Posterior cingulate gyrus (tissue), 11 donors: ENCODE results near the gene CMC1.

Experiments used
- DNase-seq, 10 donors: peaks; one replicate each; pipeline versions ENCODE4 v3.0.0 to v3.0.0-alpha.2; 2020 to 2021; ENCODE audit warnings: mixed read lengths in 3 of 10
- intact Hi-C: fragments of 100-400 bp; cut with DNase I; formaldehyde crosslinking; loops from one replicate; pipeline ENCODE4 v1.15.1; 2023

The CMC1 gene

DNA sequence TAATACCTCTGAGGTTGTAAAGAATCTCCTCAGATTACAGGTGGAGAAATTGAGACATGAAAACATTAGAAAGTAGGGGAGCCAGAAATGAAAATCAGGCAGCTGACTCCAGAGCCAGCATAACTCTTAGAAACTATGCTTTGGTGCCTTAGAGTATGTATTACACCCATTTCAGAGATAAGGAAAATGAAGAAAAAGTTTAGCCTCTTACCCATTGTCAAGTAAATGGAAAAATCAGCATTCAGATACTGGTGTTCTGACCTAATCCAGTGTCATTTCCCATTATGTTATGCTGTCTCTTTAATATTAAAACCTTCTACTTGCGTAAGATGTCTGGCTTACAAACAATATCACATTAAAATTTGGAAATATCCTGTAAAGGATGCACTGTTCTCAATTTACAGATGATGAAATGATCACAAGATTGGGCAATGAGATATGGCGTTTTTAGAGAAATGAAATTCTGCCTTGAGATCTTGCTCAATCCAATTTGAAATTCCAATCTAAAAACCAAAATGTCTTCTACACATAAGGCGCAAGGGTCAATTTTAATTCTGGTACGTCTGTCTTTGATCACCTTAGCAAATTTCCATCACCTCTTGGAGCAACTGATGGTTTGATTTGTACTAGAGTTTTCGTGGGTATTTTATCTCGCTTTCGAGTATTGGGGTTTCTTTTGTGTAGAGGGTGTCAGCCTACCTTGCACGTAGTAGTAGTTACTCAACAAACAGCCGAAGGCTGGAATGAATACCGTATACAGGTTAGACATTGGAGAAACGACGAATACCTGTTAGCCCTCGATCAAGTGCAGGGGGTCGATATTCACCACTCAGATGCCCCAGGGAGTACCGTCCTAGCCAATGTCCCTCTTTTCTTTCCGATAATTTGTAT is 106.2 kb downstream of the CMC1 start:
- intact Hi-C loops = loop anchor here (5.0 kb wide), 1 partner anchor 105 kb away; the partner anchor contains the start of gene CMC1
- DNase-seq = no peak

DNA sequence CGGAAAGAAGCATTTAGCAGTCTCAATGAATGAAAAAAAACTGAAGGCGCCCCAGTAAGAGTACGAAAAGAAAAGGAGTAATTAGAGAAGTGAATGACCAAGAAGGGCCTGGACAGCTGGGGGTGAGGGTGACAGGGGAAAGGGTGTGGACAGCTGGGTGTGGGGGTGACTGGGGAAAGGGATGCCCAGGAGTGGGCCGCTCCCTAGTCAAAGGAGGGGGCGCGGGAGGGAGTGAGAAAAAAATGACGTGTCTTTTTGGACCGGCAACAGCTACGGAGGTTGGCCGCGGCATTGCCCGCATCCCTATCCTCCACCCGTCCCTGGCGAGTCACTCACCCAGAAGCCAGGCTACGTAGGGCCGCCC is 106.8 kb downstream of the CMC1 start:
- DNase-seq = no peak
- intact Hi-C loops = loop anchor here (5.0 kb wide), 1 partner anchor 106 kb away; the partner anchor contains the start of gene CMC1

DNA sequence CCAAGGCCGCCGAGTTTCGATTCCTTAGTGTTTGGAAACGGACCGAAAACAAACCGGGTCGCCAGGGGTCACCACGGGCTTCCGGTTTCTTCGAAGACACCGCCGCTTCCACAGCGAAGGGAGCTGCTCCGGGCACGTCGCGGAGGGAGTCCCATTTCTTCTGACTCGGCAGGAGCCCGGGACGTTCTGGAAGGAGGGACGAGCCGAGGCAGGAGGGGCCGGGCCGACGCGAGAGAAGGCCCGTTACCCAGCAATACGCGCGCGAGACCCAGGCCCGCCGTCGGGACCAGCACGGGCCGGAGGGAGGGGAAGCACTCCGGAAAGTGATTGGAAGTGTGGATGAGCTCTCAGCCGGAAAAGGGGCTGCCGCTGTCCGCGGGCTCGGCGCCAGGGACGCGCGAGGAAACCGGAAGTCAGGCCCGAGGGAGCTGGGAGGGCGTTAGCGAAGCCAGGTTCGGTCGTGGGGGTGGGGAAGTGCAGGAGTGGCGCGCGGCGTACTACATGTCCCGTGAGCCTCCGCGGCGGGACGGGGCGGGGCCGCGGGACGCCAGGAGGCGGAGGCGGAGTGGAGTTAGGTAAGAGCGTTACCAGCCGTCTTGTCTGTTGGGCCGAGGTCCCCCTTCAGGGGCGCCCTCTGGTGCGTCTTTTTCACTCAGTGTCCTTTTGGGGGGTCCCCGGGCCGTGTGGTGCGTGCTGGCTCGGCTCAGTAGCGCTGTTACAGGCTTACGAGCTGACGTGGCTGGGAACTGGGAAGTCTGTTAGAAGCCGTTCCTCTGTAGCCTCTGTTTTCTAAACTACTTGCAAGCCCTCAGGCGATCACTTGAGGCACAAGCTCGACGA is 107.4 kb downstream of the CMC1 start, which contains the start of the genes AZI2 and ZCWPW2:
Gene AZI2 (minus strand): TSS at position 196 of the 840 bp plus-strand sequence. CDS start 8,207 bp downstream, outside the sequence.
Gene ZCWPW2 (plus strand): TSS at position 93 of the 840 bp plus-strand sequence. CDS start 64,348 bp downstream, outside the sequence.
- intact Hi-C loops = loop anchor here (5.0 kb wide), 1 partner anchor 107 kb away; the partner anchor contains the start of gene CMC1
- DNase-seq = peak; percentile 85 to 99 (median 90)

DNA sequence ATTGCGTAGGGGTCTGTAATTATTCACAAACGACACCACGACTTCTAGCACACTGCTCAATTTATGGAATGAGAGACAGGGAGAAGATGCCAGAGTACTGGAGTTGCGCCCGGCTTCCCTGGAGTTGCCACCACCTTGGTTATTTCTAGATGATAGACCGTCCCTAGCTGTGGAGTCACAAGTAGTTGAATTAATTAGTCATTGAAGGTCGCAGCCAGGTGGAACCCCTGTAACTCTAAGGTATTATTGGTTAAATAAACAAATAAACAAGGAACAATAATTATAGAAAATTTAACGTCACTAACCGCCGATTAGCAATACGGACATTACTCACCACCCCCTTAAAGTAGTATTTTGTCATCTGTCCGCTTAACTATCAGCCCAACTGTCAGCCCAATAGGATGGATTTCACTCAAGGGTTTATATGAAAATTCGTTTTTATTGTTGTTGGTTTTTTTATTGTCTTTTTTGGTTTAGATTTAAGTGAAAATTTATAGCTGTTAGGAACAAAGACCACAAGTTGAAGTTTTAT is 108.1 kb downstream of the CMC1 start:
- intact Hi-C loops = loop anchor here (5.0 kb wide), 1 partner anchor 107 kb away; the partner anchor contains the start of gene CMC1
- peak in 1 of 10 donors; percentile 70 for DNase-seq
